ENCODE results near the gene MAPKAPK3. TPM values are rescaled to one million over a fixed set of nuclear protein-coding genes. Genes with fewer than 3 reads are reported as not detected.

MAPKAPK3 gene
- total RNA-seq, 1 donor from 2014 or later, result 60.8 TPM

- DNase-seq (peak; percentile 89), ATAC-seq (peak; percentile 53)
- TF ChIP-seq, protein P1, sequence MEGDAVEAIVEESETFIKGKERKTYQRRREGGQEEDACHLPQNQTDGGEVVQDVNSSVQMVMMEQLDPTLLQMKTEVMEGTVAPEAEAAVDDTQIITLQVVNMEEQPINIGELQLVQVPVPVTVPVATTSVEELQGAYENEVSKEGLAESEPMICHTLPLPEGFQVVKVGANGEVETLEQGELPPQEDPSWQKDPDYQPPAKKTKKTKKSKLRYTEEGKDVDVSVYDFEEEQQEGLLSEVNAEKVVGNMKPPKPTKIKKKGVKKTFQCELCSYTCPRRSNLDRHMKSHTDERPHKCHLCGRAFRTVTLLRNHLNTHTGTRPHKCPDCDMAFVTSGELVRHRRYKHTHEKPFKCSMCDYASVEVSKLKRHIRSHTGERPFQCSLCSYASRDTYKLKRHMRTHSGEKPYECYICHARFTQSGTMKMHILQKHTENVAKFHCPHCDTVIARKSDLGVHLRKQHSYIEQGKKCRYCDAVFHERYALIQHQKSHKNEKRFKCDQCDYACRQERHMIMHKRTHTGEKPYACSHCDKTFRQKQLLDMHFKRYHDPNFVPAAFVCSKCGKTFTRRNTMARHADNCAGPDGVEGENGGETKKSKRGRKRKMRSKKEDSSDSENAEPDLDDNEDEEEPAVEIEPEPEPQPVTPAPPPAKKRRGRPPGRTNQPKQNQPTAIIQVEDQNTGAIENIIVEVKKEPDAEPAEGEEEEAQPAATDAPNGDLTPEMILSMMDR (IDR thresholded peaks at IDR 0.05), result peak; percentile 97
- Histone ChIP-seq H3K27me3 (no peaks in the 10 kb centered on the region), H3K4me3 (peak overlapping the region; percentile 93), H3K36me3 (no peaks in the 10 kb centered on the region), H3K9me3 (no peaks in the 10 kb centered on the region), H3K27ac (peak overlapping the region; percentile 93), H3K4me1 (peaks cover 58% of the 10 kb centered on the region)
- intact Hi-C loops (cut with DNase I), result no loop called here
Observed at GRCh38 chr3:50616003-50616769, 765 bp upstream of the MAPKAPK3 start.

DNA sequence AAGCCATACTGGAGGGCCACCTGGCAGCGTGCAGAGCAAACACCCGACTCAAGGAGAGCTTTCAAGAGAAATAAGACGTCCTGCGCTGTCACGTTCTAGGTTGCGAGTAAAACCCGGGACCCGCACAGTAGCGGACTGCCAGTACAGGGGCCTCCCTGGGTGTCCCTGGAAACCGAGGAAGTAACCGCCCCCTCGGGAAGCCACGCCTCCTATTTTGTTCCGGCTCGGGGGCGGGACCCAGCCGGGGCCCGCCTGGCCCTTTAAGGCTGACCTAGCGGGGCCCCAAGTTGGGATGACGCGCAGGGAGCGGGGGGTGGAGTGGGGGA is 218 bp upstream of the MAPKAPK3 start:
- Histone ChIP-seq H3K4me1 (peaks cover 58% of the 10 kb centered on the region), H3K27ac (peak overlapping the region; percentile 93), H3K36me3 (no peaks in the 10 kb centered on the region), H3K9me3 (no peaks in the 10 kb centered on the region), H3K27me3 (no peaks in the 10 kb centered on the region), H3K4me3 (peak overlapping the region; percentile 93)
- intact Hi-C loops (cut with DNase I), result no loop called here
- DNase-seq (peak; percentile 97), ATAC-seq (peak; percentile 76)
- TF ChIP-seq, protein P1 (IDR thresholded peaks at IDR 0.05), result no peak

- no peak for ATAC-seq
- Histone ChIP-seq H3K27me3 (no peaks in the 10 kb centered on the region), H3K27ac (peak overlapping the region; percentile 93), H3K4me3 (peak overlapping the region; percentile 93), H3K36me3 (no peaks in the 10 kb centered on the region), H3K4me1 (peaks cover 52% of the 10 kb centered on the region), H3K9me3 (no peaks in the 10 kb centered on the region)
- intact Hi-C loops (cut with DNase I), result no loop called here
- peak; percentile 67 for DNase-seq
- TF ChIP-seq, protein P1 (IDR thresholded peaks at IDR 0.05), result no peak
Observed at GRCh38 chr3:50617911-50618481, 1.0 kb downstream of the MAPKAPK3 start.

DNA sequence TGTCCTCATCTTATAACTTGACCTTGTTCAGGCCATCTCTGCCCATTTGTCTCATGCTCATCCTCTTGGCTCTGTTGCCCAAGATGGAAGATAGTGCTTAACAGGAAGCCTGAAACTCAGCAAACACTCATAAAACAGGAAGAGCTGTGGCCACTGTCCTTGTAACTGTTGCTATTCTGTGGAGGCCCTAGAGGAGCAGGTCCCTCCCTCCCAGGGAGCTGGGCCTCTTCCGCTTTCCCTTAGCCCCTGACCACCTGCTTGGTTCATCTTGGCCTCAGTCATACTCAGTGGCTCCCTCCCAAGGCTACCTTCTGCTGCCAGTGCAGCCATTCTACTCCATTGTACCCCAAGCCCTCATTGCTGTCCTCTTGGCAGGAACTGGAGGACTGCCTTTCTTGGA is 3.5 kb downstream of the MAPKAPK3 start:
- Histone ChIP-seq H3K36me3 (no peaks in the 10 kb centered on the region), H3K27ac (peak overlapping the region; percentile 56), H3K4me1 (peaks cover 67% of the 10 kb centered on the region), H3K27me3 (no peaks in the 10 kb centered on the region), H3K4me3 (no peak overlapping the region), H3K9me3 (no peaks in the 10 kb centered on the region)
- DNase-seq, result peak; percentile 67
- intact Hi-C loops (cut with DNase I), result no loop called here
- TF ChIP-seq, protein P1 (IDR thresholded peaks at IDR 0.05), result no peak
- peak; percentile 34 for ATAC-seq

DNA sequence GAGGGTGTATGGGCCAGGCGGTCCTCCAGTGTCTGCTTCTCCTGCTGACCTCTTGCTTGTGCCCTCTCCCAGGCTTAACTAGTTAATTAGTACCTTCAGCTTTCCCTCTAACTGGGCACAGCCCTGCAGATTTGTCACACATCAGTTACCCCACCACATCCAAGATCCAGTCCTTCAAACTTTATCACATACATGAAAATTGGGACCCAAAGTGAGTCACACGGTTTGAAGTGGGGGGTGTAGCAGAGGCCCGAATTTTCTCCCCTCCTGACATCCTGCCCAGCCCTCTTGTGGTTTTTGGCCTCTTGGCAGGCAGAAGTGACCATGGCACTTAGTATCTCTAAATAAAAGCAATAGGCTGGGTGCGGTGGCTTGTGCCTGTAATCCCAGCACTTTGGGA is 3.9 kb downstream of the MAPKAPK3 start:
- peaks cover 63% of the 10 kb centered on the region for H3K4me1 ChIP-seq
- H3K27ac ChIP-seq, result peak overlapping the region; percentile 56
- intact Hi-C loops (cut with DNase I), result no loop called here
- TF ChIP-seq, protein P1 (IDR thresholded peaks at IDR 0.05), result no peak
- H3K4me3 ChIP-seq, result no peak overlapping the region
- H3K27me3 ChIP-seq, result no peaks in the 10 kb centered on the region
- H3K36me3 ChIP-seq, result no peaks in the 10 kb centered on the region
- H3K9me3 ChIP-seq, result no peaks in the 10 kb centered on the region
- DNase-seq (no peak), ATAC-seq (no peak)

Data from upper lobe of right lung (tissue), 1 donor.